ENCODE results near the gene HKDC1. TPM values are rescaled to one million over a fixed set of nuclear protein-coding genes. Genes with fewer than 3 reads are reported as not detected.

HKDC1 gene
- total and polyA plus RNA-seq, 11 donors = 0.11 to 0.19 (median 0.14) TPM; not detected in 8

DNA sequence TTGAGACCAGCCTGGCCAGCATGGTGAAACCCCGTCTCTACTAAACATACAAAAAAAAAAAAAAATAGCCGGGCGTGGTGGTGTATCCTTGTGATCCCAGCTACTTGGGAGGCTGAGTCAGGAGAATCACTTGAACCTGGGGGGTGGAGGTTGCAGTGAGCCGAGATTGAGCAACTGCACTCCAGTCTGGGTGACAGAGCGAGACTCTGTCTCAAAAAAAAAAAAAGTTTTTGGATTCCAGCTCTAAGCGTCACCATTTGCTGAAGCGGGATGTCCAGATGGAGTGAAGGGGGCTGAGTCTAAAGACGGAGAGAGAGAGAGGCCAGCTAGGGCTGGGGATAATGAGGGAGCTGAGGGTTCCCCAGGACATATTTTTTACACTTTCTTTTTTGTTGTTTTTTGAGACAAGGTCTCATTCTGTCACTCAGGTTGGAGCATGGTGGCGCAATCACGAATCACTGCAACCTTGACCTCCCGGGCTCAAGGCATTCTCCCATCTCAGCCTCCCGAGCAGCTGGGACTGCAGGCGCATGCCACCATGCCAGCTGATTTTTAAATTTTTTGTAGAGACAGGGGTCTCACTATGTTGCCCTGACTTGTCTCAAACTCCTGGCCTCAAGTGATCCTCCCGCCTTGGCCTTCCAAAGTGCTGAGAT is 48.8 kb downstream of the HKDC1 start:
- WGBS, 4 donors = 90 to 95% (median 94%) methylated on average over 14 of the region's 14 CpGs
- Histone ChIP-seq H3K4me1 (no peaks in the 10 kb centered on the region), H3K9me3 (peaks cover 0 to 11% (median 0%) of the 10 kb centered on the region in 12 donors), H3K27me3 (no peaks in the 10 kb centered on the region), H3K27ac (no peak overlapping the region), H3K4me3 (no peak overlapping the region), H3K36me3 (no peaks in the 10 kb centered on the region)
- TF ChIP-seq, protein P1, sequence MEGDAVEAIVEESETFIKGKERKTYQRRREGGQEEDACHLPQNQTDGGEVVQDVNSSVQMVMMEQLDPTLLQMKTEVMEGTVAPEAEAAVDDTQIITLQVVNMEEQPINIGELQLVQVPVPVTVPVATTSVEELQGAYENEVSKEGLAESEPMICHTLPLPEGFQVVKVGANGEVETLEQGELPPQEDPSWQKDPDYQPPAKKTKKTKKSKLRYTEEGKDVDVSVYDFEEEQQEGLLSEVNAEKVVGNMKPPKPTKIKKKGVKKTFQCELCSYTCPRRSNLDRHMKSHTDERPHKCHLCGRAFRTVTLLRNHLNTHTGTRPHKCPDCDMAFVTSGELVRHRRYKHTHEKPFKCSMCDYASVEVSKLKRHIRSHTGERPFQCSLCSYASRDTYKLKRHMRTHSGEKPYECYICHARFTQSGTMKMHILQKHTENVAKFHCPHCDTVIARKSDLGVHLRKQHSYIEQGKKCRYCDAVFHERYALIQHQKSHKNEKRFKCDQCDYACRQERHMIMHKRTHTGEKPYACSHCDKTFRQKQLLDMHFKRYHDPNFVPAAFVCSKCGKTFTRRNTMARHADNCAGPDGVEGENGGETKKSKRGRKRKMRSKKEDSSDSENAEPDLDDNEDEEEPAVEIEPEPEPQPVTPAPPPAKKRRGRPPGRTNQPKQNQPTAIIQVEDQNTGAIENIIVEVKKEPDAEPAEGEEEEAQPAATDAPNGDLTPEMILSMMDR (IDR thresholded peaks at IDR 0.05) = no peak
- no peak for TF ChIP-seq POLR2A (IDR thresholded peaks at IDR 0.05)
- no peak for ATAC-seq
- DNase-seq = no peak
- intact Hi-C loops (cut with DNase I) = loop anchor here in 1 of 10 donors (5.0 kb wide), 1 partner anchor 43 kb away; no protein-coding TSS in a partner anchor

DNA sequence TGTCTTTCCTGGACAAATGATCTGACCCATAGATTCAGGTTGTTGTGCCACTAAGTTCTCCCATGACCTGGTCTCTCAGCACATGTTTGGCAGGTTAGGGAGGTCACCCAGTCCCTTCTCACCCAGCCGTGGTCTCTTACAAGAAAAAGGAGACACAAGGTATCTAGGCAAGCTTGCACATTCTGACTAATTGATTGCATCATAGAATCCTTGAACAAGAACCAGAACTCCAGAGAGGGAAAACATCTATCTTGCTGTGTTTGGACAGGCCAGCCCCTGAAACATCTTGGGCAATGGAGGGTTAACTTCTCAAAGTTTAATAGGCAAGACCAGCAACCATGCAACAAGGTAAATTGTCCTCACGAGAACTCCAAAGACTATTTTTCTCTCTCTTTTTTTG is 49.6 kb downstream of the HKDC1 start:
- H3K36me3 ChIP-seq = no peaks in the 10 kb centered on the region
- no peak overlapping the region for H3K4me3 ChIP-seq
- 75 to 83% (median 79%) methylated on average over 2 of the region's 2 CpGs for whole genome bisulfite sequencing, 4 donors
- no peaks in the 10 kb centered on the region for H3K27me3 ChIP-seq
- H3K9me3 ChIP-seq = peaks cover 0 to 11% (median 0%) of the 10 kb centered on the region in 12 donors
- H3K27ac ChIP-seq = no peak overlapping the region
- ATAC-seq = no peak
- intact Hi-C loops (cut with DNase I) = loop anchor here in 1 of 10 donors (5.0 kb wide), 1 partner anchor 43 kb away; no protein-coding TSS in a partner anchor
- DNase-seq = no peak
- H3K4me1 ChIP-seq = no peaks in the 10 kb centered on the region
- no peak for TF ChIP-seq POLR2A (IDR thresholded peaks at IDR 0.05)
- TF ChIP-seq, protein P1 (IDR thresholded peaks at IDR 0.05) = no peak

DNA sequence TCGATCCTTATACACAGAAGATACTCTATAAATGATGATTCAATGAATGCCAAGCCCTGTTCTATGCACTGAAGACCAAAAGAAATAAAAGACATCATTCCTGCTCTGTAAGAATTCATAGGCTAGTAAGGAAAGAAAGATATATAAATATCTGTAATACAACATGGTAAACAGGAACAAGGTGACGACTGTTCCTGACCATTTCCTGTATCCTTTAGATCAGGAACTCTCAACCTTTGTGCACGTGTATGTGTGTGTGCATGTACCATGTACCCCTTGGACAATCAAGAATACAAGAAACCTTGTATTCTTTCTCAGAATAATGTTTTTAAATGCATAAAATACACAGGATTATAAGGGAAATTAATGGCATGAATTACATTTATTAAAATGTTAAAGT is 50.9 kb downstream of the HKDC1 start:
- no peak for TF ChIP-seq POLR2A (IDR thresholded peaks at IDR 0.05)
- TF ChIP-seq, protein P1 (IDR thresholded peaks at IDR 0.05) = no peak
- 59 to 78% (median 68%) methylated on average over 3 of the region's 3 CpGs for WGBS, 4 donors
- ATAC-seq (no peak), DNase-seq (no peak)
- intact Hi-C loops (cut with DNase I) = no loop called here
- Histone ChIP-seq H3K36me3 (no peaks in the 10 kb centered on the region), H3K9me3 (peaks cover 0 to 11% (median 0%) of the 10 kb centered on the region in 12 donors), H3K27me3 (no peaks in the 10 kb centered on the region), H3K4me1 (no peaks in the 10 kb centered on the region), H3K27ac (no peak overlapping the region), H3K4me3 (no peak overlapping the region)

DNA sequence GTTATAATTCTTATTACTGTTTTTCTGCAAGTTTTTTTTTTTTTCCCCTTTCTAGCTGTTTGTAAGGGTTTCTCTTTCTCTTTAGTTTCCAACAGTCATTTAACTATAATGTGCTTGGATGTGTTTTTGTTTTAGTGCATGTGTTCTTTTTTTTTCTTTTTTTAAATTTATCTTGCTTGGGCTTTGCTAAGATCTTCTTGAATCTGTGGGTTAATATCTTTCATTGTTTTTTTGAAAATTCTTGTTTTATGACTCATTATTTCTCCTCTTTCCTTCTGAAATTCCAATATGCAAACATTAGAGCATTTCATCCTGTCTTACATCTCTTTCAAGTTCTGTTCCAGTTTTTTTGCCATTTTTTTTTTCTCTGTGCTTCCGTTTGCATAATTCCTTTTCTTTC is 52.5 kb downstream of the HKDC1 start:
- intact Hi-C loops (cut with DNase I) = no loop called here
- 83 to 88% (median 88%) methylated on average over 1 of the region's 1 CpG for WGBS, 4 donors

More for the DNA sequence above, 52.5 kb downstream of the HKDC1 start:
- Histone ChIP-seq H3K27me3 (no peaks in the 10 kb centered on the region), H3K27ac (no peak overlapping the region), H3K9me3 (peaks cover 0 to 11% (median 0%) of the 10 kb centered on the region in 12 donors), H3K4me3 (no peak overlapping the region), H3K36me3 (no peaks in the 10 kb centered on the region), H3K4me1 (no peaks in the 10 kb centered on the region)
- no peak for DNase-seq
- no peak for ATAC-seq
- TF ChIP-seq, protein P1 (IDR thresholded peaks at IDR 0.05) = no peak
- TF ChIP-seq POLR2A (IDR thresholded peaks at IDR 0.05) = no peak

All from heart left ventricle (tissue), 16 donors.